Lung microvascular endothelial cell (primary cell): Measurements from ENCODE around the gene CHSY1. TPM values are rescaled to one million over a fixed set of nuclear protein-coding genes. Genes with fewer than 3 reads are reported as not detected.
A peak's percentile ranks its signal among the peaks of the same experiment; 100 is the strongest.

Source experiments
- DNase-seq, 2 donors: peaks; one replicate each; pipeline versions ENCODE4 v3.0.0 to v3.0.0-alpha.2; 2010; ENCODE audit warnings: low read depth in 2 of 2
- total RNA-seq: library from RNA; depleted of rRNA; stranded (reverse); fragments of >200 nt; gene quantifications from 2 replicates; pipeline ENCODE4 v1.2.1, GENCODE V29; 2014

CHSY1 gene
- total RNA-seq, 1 donor from 2014 or later = 31.9 TPM

- no peak for DNase-seq
Observed at GRCh38 chr15:101156509-101157159, 95.2 kb downstream of the CHSY1 start.

GRCh38 chr15:101156061-101156460, 95.8 kb downstream of the CHSY1 start:
- DNase-seq = no peak

- no peak for DNase-seq
Observed at GRCh38 chr15:101153801-101154656, 97.8 kb downstream of the CHSY1 start.

GRCh38 chr15:101152914-101153313, 98.9 kb downstream of the CHSY1 start:
- DNase-seq = no peak

- peak in 1 of 2 donors; percentile 28 for DNase-seq
Observed at GRCh38 chr15:101151288-101151687, 100.6 kb downstream of the CHSY1 start.

GRCh38 chr15:101150723-101151040, 101.2 kb downstream of the CHSY1 start:
- DNase-seq = no peak

GRCh38 chr15:101149864-101150722, 101.8 kb downstream of the CHSY1 start:
- DNase-seq = no peak

GRCh38 chr15:101148881-101149664, 102.8 kb downstream of the CHSY1 start:
- peak in 1 of 2 donors; percentile 39 for DNase-seq

GRCh38 chr15:101148166-101148880, 103.5 kb downstream of the CHSY1 start:
- no peak for DNase-seq

GRCh38 chr15:101147181-101147580, 104.7 kb downstream of the CHSY1 start:
- DNase-seq = no peak

- no peak for DNase-seq
Observed at GRCh38 chr15:101146118-101146702, 105.6 kb downstream of the CHSY1 start.

GRCh38 chr15:101145362-101145761, 106.5 kb downstream of the CHSY1 start:
- DNase-seq = no peak

GRCh38 chr15:101143321-101143720, 108.5 kb downstream of the CHSY1 start:
- no peak for DNase-seq

GRCh38 chr15:101142711-101143110, 109.1 kb downstream of the CHSY1 start:
- DNase-seq = no peak

GRCh38 chr15:101141926-101142527, 109.8 kb downstream of the CHSY1 start:
- DNase-seq = no peak

GRCh38 chr15:101140697-101141065, 111.2 kb downstream of the CHSY1 start:
- no peak for DNase-seq

GRCh38 chr15:101139986-101140696, 111.7 kb downstream of the CHSY1 start:
- DNase-seq = no peak

- no peak for DNase-seq
Observed at GRCh38 chr15:101138913-101139880, 112.7 kb downstream of the CHSY1 start.
